Pons (tissue), 1 donor: Measurements from ENCODE around the gene FST.

Experiments used
- DNase-seq: peaks from one replicate; pipeline ENCODE4 v3.0.0-alpha.2; 2016; ENCODE audit warnings: low spot score

Gene FST

GRCh38 chr5:53473633-53474032 lies 6.8 kb upstream of the FST start:
- DNase-seq = no peak

- DNase-seq = no peak
Measured at GRCh38 chr5:53475320-53475719, 5.1 kb upstream of the FST start.

- DNase-seq = no peak
Measured at GRCh38 chr5:53476019-53476418, 4.4 kb upstream of the FST start.

DNA sequence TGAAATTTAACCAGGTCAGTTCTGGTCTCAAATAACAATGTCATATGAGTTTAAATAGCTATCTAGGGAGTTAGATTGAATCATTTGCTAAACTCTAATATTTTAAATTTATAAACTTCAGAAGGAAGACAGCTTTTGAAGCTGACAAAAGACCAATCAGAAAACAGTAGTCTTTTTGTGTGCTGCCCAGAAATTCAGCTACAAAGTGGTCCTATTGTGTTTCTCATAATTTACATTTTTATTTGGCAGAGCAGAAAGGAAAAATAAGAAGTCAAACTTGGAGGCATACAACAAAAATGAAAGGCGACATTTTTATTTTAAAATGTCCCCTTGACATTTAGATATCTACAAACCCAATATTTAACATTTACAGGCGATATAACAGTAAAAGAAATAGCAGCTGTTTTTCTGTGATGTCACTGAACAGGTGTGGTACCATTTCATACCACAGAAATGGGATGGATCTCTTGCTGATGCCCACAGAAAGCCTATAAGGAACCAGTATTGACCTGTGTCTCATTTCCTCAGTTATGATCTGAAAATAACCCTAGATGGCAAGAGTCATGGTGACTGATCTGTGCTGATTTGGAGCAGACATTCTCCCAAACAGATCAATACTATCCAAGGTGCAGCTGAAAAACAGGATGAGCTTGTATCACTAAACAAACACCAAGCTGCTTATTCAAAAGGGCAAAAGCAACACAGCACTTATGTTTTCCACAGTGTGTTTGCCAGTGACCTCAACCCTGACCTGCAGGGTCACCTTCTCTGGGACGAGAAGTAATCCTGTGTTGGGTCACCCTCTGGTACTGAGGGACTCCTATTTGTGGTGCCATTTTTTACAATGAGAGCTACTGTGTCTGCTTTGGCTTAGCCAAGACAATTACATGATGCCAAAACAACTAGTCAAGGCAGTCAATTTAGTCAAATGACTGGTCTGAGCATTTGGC lies 3.6 kb upstream of the FST start:
- DNase-seq = peak; percentile 70

DNA sequence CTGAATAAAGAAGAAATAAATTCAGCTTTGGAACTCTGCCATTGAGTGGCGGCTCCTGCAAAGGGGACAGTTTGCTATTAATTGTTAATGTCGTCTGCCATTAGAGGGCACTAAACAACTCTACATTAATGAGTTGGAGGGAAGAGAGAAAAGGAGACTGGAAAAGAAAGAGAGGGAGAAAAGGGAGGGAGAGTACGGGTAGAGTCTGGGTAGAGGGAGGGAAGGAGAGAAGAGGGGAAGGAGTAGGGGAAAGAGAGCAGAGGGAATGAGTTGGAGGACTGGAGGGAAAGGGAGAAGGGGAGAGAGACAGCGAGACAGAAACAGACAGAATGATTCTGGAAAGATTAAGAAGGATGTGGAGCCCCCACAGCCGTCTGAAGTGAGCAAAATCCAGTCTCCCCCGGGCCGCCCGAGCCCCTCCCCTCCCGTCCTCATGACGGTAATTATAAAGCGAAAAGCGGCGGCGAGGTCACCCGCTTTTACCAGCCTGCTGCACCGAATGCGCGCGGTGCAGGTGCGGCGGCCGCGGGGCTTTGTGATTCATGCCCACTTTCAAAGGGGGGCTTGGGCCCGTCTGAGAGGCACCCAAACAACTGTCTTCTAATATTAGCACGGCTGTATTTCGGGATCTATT lies 1.9 kb upstream of the FST start:
- peak; percentile 91 for DNase-seq

DNA sequence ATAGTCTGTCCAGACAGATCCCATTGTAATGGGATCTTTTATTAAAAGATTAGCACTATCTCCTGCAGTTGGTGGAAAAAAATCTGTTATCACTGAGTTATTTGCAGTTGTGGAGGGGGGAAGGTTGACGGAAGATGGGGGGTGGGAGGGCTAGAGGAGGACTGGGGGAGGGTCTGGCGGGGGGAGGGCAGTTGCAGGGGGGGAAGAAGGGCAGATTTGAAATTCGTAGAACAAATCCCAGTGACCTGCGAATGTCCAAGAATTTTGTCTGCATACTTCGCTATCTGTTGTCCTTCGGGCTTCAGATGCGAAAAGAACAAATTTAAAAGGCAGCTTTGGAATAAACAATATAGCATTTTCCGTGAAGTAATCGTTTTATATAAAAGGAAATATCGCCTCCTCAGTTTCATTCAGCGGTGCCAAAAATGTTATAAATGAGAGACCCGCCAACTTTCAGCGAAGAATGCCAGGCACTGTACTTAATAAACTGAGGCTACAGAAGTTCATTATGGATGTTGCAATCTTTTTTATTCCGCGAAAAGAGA lies 1.3 kb upstream of the FST start:
- DNase-seq = no peak

- no peak for DNase-seq
Measured at GRCh38 chr5:53479590-53480415, 626 bp upstream of the FST start.

DNA sequence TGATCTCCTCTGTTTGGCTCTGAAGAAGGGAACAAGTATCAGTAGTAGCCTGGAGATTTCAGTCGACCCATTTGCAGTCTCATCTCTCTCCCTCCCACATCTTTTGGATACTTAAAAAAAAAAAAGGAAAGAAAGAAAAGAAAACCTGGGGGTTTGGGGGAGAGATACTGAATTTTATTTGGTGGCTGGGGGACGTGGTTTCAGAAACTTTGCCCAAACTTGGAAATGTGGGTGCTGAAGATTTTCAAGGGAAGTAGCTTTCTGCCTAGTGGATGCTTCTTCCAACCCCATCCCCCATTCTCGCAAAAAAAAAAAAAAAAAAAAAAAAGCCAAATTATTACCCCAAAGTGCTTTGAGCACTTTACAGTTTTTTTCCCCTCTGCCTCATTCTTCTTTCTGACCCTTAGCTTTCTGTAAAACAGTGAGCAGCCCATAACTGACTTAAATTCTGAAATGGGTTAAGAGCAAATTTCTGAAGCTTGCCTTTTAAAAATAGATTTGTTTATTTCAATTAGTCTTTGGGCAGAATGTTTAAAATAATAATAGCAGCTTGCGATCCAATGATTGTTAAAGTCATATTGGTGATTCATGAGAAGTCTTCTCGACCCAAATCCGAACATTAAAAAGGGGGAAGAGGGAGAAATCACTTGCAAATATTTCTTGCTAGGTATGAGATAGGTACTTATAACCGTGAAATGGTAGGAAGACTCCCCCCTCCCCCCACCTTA lies 894 bp downstream of the FST start:
- DNase-seq = no peak

DNA sequence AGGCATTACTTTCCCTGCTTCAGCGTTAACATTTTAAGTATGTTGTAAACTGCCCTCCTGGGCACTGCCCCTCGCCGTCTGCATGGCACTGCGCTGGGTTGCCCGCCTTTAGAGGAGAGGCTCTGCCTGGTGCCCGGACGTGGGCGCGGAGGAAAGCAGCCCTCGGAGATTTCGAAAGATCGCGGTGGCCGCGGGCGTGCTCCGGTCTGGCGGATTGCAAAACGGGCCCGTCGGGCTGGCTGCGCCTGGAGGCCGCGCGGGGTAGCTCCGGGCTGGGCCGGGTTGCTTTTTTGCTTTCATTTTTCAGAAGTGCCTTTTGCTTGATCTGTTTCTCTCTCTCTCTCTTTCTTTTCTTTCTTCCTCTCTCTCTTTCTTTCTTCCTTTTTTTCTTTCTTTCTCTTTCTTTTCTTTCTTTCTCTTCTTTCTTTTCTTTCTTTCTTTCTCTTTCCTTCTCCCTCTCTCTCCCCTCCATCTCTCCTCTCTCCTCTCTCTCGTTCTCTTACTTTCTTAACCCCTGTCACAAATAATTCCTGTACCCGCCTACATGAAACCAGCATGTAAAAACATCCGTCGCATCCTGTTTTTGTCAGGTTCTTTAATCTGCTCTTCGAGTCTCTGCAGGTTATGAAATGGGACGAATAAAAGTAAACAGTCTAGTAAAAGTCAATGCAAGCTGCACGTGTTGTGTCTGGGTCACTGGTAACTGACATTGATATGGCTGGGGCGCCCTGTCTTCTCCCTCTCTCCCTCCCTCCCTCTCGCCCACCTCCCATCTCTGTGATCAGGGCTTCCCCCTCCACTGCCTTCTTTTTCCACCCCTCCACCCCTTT lies 1.7 kb downstream of the FST start:
- DNase-seq = no peak

GRCh38 chr5:53482717-53483638 lies 2.5 kb downstream of the FST start:
- DNase-seq = no peak

- DNase-seq = no peak
Measured at GRCh38 chr5:53487436-53487835, 7.0 kb downstream of the FST start.

- no peak for DNase-seq
Measured at GRCh38 chr5:53488195-53488722, 7.8 kb downstream of the FST start.

- no peak for DNase-seq
Measured at GRCh38 chr5:53490747-53491146, 10.3 kb downstream of the FST start.

- DNase-seq = no peak
Measured at GRCh38 chr5:53501054-53501453, 20.6 kb downstream of the FST start.

DNA sequence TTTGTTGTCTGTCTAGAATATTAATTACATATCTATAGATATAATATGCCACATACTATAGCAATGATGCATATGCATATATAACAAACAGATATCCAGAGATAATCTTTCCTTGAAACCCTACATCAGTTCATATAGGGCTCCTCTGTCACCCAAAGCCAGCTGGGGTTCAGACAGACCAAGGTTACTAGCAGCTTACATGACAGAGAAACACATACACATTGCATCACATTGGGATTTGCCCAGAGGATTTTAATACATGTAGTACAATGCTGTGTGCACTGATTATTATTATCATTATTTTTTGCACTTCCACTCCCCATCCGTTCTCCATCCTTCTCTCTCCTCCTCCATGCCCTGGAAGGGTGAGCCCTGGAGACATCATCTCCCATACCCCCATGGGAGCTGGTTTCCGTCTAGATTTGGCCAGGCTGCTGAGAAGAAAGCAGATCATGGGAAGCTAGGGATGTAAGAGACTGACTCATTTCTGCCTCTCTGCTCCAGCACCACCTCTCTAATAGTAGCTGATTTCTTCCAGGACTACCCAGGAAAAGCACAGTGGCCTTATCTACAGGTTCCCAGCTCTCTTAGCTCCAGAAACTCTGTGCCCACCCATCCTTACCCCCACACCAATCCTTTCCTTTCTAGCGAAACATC lies 23.3 kb downstream of the FST start:
- DNase-seq = no peak

GRCh38 chr5:53507013-53507412 lies 26.6 kb downstream of the FST start:
- DNase-seq = no peak

DNA sequence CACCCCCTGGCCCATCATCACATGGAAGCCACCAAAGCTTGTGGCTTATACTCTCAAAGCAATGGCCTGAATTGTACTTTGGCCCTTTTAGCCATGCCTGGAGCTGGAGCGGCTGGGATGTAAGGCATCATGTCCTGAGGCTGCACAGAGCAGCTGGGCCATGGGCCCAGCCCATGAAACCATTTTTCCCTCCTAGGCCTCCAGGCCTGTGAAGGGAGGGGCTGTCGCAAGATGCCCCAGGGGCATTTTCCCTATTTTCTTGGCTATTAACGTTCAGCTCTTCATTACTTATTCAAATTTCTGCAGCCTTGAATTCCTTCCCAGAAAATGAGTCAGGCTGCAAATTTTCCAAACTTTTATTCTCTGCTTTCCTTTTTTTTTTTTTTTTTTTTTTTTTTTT lies 27.7 kb downstream of the FST start:
- no peak for DNase-seq

GRCh38 chr5:53512539-53512938 lies 32.1 kb downstream of the FST start:
- DNase-seq = no peak

DNA sequence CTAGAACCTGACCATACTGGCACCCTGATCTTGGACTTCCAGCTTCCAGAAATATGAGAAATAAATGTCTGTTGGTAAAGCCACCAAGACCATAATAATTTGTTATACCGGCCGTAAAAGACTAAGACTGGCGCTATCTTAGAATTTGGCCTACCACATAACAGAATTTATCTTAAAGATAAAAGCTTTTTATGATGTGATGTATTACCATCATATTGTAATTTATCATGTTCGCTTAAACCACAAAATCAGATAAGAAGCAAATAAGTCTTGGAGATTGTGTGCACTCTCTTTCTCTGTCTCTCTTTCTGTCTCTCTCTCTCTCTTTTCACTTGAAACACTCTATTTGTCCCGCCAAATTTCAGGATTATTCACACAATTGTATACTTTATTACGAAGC lies 35.6 kb downstream of the FST start:
- DNase-seq = no peak
